Lung (tissue), 10 donors: ENCODE data around the gene SIK1. TPM values are rescaled to one million over a fixed set of nuclear protein-coding genes. Genes with fewer than 3 reads are reported as not detected.
"Not testable (repeated sequence)": the region's sequence is repeated elsewhere in the genome, so short reads cannot be mapped to it uniquely, and the experiment has no call there.

ENCODE experiments used
- ATAC-seq: fragments of 200-7000 bp; cut with Tn5 transposase; one replicate; pipeline ENCODE4 v1.9.1; 2020; ENCODE audit warnings: moderate number of reproducible peaks; ENCODE audit not compliant: insufficient read depth, low FRiP score
- DNase-seq, 3 donors: peaks; one replicate each; pipeline ENCODE4 v3.0.0-alpha.2; 2013 to 2017
- H3K27ac ChIP-seq, 2 donors: one replicate each; pipeline ENCODE4 v1.5.1; 2013; ENCODE audit warnings: mild to moderate bottlenecking in 2 of 2, moderate library complexity in 2 of 2, control low read depth in 1 of 2, inconsistent platforms in 1 of 2, low read depth in 1 of 2, low read length in 1 of 2
- H3K27me3 ChIP-seq, 3 donors: one replicate each; pipeline ENCODE4 v1.5.1; 2013; ENCODE audit warnings: low read length in 2 of 3; ENCODE audit not compliant: control insufficient read depth in 3 of 3, insufficient read depth in 3 of 3
- H3K36me3 ChIP-seq, 4 donors: one replicate each; pipeline ENCODE4 v1.5.1; 2013; ENCODE audit warnings: low read length in 4 of 4, mild to moderate bottlenecking in 1 of 4, moderate library complexity in 1 of 4; ENCODE audit not compliant: control insufficient read depth in 4 of 4, insufficient read depth in 4 of 4
- H3K4me1 ChIP-seq, 5 donors: one replicate each; pipeline ENCODE4 v1.5.1; 2013; ENCODE audit warnings: low read length in 5 of 5, mild to moderate bottlenecking in 2 of 5, moderate library complexity in 1 of 5; ENCODE audit not compliant: control insufficient read depth in 5 of 5, insufficient read depth in 5 of 5
- H3K4me3 ChIP-seq: one replicate; pipeline ENCODE4 v1.5.1; 2013; ENCODE audit warnings: mild to moderate bottlenecking, control low read depth, moderate library complexity
- H3K9ac ChIP-seq, 2 donors: one replicate each; pipeline ENCODE4 v1.5.1; 2013; ENCODE audit warnings: low read length in 2 of 2, control low read depth in 1 of 2; ENCODE audit not compliant: insufficient read depth in 1 of 2
- H3K9me3 ChIP-seq, 4 donors: one replicate each; pipeline ENCODE4 v1.5.1; 2013; ENCODE audit warnings: low read length in 3 of 4, mild to moderate bottlenecking in 1 of 4, moderate library complexity in 1 of 4; ENCODE audit not compliant: control insufficient read depth in 4 of 4, insufficient read depth in 3 of 4
- WGBS, 2 donors: extraction: QIAGEN DNeasy Blood & Tissue Kit; methylation state at CpG; one replicate each; pipeline ENCODE4 v1.1.7; 2013; 5-methylcytosine and 5-hydroxymethylcytosine counted together
- polyA plus RNA-seq, 2 donors: library from polyadenylated mRNA; stranded (reverse); fragments of 200-250 nt; gene quantifications; one replicate each; pipeline ENCODE4 v1.2.1, GENCODE V29; 2013
- total RNA-seq, 2 donors: library from RNA; depleted of rRNA in 1 of 2; stranded (reverse); fragments of >200 nt in 1 of 2; gene quantifications; one replicate each; pipeline ENCODE4 v1.2.1, GENCODE V29; 2014 to 2021
- donor health status: Bipolar disorder and iron deficiency.
- donor health status: healthy.
- donor health status: DM: yes; HTN: yes; CAD: no.

SIK1 gene
- total and polyA plus RNA-seq, 4 donors = 4.3 to 34.1 (median 22.7) TPM

DNA sequence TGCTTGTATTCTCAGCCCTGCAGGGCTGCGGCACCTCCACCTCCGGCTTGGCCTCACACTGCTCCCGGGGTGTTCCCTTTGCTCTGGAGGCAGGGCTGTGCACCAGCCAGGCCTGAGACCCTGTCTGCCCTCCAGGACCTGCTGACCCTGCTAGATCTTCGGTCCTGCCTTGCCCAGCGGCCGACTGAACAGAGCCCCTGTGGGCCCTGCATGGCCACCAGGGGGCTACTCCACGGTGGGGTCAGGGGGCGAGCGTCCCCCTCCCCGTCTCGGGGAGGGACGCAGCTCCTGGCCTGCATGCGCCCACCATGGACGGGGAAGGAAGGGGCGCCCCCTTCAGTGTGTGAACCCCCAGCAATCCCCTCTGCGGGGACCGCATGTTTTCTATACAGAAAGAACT, 36.0 kb upstream of the SIK1 start:
- not testable (repeated sequence) for H3K27me3 ChIP-seq, H3K9ac ChIP-seq, DNase-seq, H3K9me3 ChIP-seq, H3K4me1 ChIP-seq, H3K27ac ChIP-seq, H3K4me3 ChIP-seq, ATAC-seq, H3K36me3 ChIP-seq
- no CpG with 5 or more reads among the region's 17 CpGs for WGBS, 2 donors

DNA sequence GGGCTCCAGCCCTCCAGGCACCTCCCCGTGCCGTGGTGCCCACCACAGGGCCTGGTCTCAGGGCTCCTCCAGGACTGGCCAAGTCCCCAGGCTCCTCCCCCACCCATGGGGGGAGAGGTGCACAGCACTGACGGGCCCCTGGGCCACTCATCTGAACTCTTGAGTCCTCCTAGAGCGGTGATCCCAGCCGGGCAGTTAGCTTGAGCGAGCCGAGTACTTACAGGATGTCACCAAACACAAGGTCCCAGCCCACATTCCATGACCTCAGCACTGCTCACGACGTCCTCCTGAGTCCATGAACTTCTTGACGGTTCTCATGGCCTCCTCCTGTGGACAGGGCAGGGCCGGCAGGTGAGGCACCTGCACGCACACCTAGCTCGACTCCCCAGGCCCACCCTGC, 33.5 kb upstream of the SIK1 start:
- not testable (repeated sequence) for DNase-seq, H3K4me1 ChIP-seq, H3K36me3 ChIP-seq, H3K27ac ChIP-seq, H3K9ac ChIP-seq, H3K9me3 ChIP-seq, ATAC-seq, H3K4me3 ChIP-seq, H3K27me3 ChIP-seq
- no CpG with 5 or more reads among the region's 13 CpGs for WGBS, 2 donors

GRCh38 chr21:43458995-43459394, 32.1 kb upstream of the SIK1 start:
- not testable (repeated sequence) for H3K27ac ChIP-seq, DNase-seq, H3K4me1 ChIP-seq, H3K27me3 ChIP-seq, H3K4me3 ChIP-seq, ATAC-seq, H3K9ac ChIP-seq, H3K9me3 ChIP-seq, H3K36me3 ChIP-seq
- WGBS, 2 donors = 82 to 95% methylated on average over 7 to 8 of the region's 12 CpGs

DNA sequence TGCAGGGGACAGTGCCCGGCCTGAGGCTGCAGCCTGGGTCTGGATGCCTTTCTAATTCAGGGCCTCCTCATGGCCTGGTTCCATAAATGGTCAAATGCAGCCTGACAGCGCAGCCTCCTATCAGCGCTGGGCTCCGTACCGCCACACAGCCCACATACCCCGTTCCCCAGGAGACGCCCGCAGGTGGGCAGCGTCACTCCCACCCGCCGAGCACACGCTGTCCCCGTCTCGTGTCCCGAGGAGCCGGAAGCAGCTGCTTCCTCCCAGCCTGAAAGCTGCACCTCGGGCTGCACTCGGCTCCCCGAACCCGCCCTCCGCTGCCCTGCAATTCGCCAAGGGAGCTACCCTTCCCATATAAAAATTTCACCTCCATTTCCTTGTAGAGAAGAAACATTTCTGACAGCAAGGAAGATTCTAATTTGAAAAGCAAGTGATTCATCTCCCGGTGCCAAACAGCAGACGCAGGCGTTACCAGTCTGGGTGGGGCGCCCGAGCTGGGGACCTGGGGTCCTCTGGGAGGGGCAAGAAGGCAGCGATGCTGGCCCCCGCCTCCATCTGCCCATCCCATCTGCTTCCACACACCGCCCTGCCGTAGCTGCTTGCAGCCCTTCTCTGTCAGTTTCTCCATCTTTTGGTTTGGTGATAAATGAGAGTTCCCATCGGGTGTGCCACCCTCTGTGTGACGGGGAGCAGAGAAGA, 29.8 kb upstream of the SIK1 start:
- not testable (repeated sequence) for H3K9ac ChIP-seq, H3K4me1 ChIP-seq, H3K27me3 ChIP-seq, ATAC-seq, DNase-seq, H3K27ac ChIP-seq, H3K9me3 ChIP-seq, H3K4me3 ChIP-seq, H3K36me3 ChIP-seq
- no CpG with 5 or more reads among the region's 33 CpGs for WGBS, 2 donors

DNA sequence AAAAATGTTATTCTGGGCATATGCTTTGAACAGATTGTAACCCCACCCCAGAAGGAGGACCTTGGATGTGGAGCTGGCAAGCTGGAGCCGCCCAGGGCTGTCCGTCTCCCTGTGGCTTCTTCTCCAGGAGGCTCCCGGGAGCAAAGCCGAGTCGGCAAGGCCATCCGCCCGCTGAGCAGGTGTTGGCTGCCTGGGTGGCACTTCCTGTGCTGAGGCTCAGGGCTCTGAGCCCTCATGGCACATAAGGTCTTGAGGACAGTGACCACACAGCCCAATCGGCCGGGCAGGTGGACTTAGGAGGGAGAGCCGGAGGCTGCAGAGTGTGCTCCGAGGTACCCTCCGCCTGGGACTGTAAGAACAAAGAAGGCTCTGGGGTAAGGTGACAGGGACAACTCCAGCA, 28.8 kb upstream of the SIK1 start:
- H3K27ac ChIP-seq, ATAC-seq, H3K9me3 ChIP-seq, H3K4me3 ChIP-seq, H3K27me3 ChIP-seq, H3K4me1 ChIP-seq, H3K36me3 ChIP-seq, DNase-seq, H3K9ac ChIP-seq: not testable (repeated sequence)
- no CpG with 5 or more reads among the region's 12 CpGs for WGBS, 2 donors

- not testable (repeated sequence) for H3K27ac ChIP-seq, H3K9ac ChIP-seq, H3K27me3 ChIP-seq, ATAC-seq, H3K4me3 ChIP-seq, H3K36me3 ChIP-seq, H3K9me3 ChIP-seq, DNase-seq, H3K4me1 ChIP-seq
- no CpG with 5 or more reads among the region's 5 CpGs for WGBS, 2 donors
These were observed 27.2 kb upstream of the SIK1 start for GRCh38 chr21:43454176-43454575.

- not testable (repeated sequence) for H3K4me1 ChIP-seq, H3K27me3 ChIP-seq, DNase-seq, H3K27ac ChIP-seq, H3K36me3 ChIP-seq, H3K9ac ChIP-seq, H3K9me3 ChIP-seq, H3K4me3 ChIP-seq, ATAC-seq
- WGBS, 2 donors = 68% methylated on average over 2 of the region's 17 CpGs; no CpG with 5 or more reads in 1 of the 2 donors
These were observed 24.9 kb upstream of the SIK1 start for GRCh38 chr21:43451850-43452249.

DNA sequence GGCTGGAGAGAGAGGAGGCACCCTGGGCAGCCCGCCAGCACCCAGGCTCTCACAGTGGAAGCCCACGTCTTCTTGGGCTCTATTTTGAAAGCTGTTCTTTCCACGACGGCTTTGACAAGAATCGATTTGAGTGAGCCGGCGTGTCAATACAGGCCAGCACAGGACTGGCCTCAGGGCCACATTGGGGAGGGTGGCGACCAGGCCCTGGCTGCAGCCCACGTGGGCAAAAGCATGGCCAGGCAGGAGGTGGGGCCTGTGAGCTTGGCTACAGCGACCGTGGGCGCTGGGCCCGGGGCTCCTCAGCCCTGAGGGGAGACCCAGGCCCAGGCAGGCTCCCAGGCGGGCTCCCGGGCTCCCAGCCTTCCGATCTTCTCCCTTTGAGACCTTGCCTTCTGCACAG, 23.4 kb upstream of the SIK1 start:
- DNase-seq, H3K4me1 ChIP-seq, H3K9me3 ChIP-seq, ATAC-seq, H3K27ac ChIP-seq, H3K9ac ChIP-seq, H3K4me3 ChIP-seq, H3K36me3 ChIP-seq, H3K27me3 ChIP-seq: not testable (repeated sequence)
- no CpG with 5 or more reads among the region's 16 CpGs for WGBS, 2 donors
